Measurements from ENCODE around the gene CD151. TPM values are rescaled to one million over a fixed set of nuclear protein-coding genes. Genes with fewer than 3 reads are reported as not detected.
A peak's percentile ranks its signal among the peaks of the same experiment; 100 is the strongest.

CD151 gene
- total RNA-seq, 1 experiment from 2014 or later, result 190 TPM

DNA sequence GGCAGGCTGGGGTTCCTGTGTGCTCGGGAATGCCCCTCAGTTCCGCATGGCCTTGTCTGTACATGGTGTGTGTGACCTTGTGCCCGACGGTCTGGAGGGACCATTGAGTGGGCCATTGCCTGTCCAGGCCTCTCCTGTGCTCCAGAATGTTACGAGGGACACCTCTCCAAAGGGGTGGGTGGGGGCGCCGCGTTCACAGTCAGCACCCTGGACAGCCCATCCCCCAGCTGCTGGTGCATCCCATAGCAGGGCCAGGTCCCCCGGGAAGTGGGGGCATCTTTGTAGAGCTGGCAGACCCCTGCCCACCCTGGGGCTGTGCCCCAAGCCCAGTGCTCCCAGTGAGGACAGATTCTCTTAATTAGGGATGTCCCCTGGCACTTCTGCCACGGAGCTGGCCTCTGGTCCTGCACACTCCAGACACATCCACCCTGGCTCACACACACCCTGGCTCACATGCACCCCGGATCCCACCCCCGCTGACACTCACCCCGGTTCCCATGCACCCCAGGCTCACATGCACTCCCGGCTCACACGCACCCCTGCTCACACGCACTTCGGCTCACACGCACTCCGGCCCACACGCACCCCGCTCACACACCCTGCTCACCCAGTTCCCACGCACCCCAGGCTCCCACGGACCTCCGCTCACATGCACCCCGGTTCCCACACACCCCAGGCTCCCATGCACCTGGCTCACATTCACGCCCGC, 25.5 kb downstream of the CD151 start:
- H3K4me3 ChIP-seq (ENCODE audit: insufficient read depth, low read depth, low read length), result no peak overlapping the region
- H3K36me3 ChIP-seq (replicated peaks; ENCODE audit: control insufficient read depth, insufficient read depth, low read length), result no peaks in the 10 kb centered on the region
- H3K27me3 ChIP-seq (ENCODE audit: control insufficient read depth, insufficient read depth, low read length), result no peaks in the 10 kb centered on the region
- peak; percentile 69 for DNase-seq

DNA sequence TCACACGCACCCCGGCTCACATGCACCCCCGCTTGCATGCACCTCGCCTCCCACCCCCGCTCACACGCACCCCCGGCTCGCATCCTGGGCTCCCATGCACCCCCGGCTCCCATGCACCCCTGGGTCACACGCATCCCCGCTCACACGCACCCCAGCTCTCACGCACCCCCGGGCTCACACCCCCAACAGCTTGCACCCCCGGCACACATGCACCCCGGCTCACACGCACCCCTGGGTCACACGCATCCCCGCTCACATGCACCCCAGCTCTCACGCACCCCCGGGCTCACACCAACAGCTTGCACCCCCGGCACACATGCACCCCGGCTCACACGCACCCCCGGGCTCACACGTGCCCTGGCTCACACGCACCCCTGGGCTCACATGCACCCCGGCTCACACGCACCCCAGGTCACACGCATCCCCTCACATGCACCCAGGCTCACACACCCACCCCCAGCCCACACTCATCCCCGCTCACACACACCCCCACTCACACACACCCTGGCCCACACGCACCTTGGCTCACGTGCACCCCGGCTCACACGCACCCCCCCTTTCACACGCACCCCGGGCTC, 26.1 kb downstream of the CD151 start:
- Histone ChIP-seq H3K36me3 (replicated peaks; ENCODE audit: control insufficient read depth, insufficient read depth, low read length) (no peaks in the 10 kb centered on the region), H3K27me3 (ENCODE audit: control insufficient read depth, insufficient read depth, low read length) (no peaks in the 10 kb centered on the region), H3K4me3 (ENCODE audit: insufficient read depth, low read depth, low read length) (no peak overlapping the region)
- DNase-seq, result no peak

- Histone ChIP-seq H3K36me3 (replicated peaks; ENCODE audit: control insufficient read depth, insufficient read depth, low read length) (no peaks in the 10 kb centered on the region), H3K27me3 (ENCODE audit: control insufficient read depth, insufficient read depth, low read length) (no peaks in the 10 kb centered on the region), H3K4me3 (ENCODE audit: insufficient read depth, low read depth, low read length) (no peak overlapping the region)
- peak; percentile 74 for DNase-seq
These were observed 26.8 kb downstream of the CD151 start for GRCh38 chr11:859394-860131.

DNA sequence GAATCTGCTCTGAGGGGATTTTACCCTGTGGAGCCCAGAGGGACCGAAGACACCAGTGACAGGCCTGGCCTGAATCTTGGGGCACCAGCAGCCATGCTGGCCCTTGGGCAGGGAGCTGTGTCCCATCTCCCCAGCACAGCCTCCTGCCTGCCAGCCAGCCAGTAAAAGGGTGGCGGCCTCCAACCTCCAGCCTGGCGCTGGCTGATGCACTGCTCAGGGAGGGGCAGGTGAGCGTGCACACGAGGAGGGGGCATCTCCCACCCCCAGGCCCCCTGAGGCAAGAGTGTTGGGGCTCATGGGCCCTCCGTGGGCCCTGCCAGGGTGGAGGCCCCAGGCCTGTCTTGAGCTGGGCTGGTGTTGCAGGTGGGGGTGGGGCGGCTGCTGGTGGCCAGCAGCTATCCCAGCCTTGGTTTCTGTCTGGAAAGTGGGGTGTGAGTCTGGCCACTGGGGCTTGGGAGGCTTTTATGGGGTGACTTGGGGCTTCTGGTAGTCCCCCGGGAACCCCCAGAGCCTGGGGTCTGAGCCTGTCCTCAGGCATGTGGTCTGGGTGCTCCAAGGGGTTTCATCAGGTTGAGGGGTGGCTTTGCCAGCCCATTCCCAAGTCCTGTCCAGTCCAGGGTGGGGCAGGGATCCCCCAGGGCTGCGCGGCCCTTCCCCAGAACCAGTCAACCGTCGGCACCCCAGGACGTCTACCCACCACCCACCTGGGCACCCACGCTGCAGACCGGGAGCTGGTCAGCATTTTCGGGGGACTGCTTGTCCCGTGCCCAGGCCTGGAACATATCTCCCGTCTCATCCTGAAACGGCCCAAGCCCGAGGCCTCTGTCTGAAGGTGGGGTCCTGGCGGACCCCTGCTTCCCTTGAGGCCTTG, 27.7 kb downstream of the CD151 start:
- peak; percentile 67 for DNase-seq
- H3K27me3 ChIP-seq (ENCODE audit: control insufficient read depth, insufficient read depth, low read length), result no peaks in the 10 kb centered on the region
- H3K36me3 ChIP-seq (replicated peaks; ENCODE audit: control insufficient read depth, insufficient read depth, low read length), result no peaks in the 10 kb centered on the region
- no peak overlapping the region for H3K4me3 ChIP-seq (ENCODE audit: insufficient read depth, low read depth, low read length)

GRCh38 chr11:861105-861479, 28.3 kb downstream of the CD151 start:
- Histone ChIP-seq H3K4me3 (ENCODE audit: insufficient read depth, low read depth, low read length) (no peak overlapping the region), H3K27me3 (ENCODE audit: control insufficient read depth, insufficient read depth, low read length) (no peaks in the 10 kb centered on the region), H3K36me3 (replicated peaks; ENCODE audit: control insufficient read depth, insufficient read depth, low read length) (no peaks in the 10 kb centered on the region)
- DNase-seq, result no peak

GRCh38 chr11:862081-862661, 29.4 kb downstream of the CD151 start:
- no peaks in the 10 kb centered on the region for H3K27me3 ChIP-seq (ENCODE audit: control insufficient read depth, insufficient read depth, low read length)
- no peaks in the 10 kb centered on the region for H3K36me3 ChIP-seq (replicated peaks; ENCODE audit: control insufficient read depth, insufficient read depth, low read length)
- H3K4me3 ChIP-seq (ENCODE audit: insufficient read depth, low read depth, low read length), result peak overlapping the region; percentile 23; the same call in 1 of the 2 replicates
- peak; percentile 94 for DNase-seq

- Histone ChIP-seq H3K4me3 (ENCODE audit: insufficient read depth, low read depth, low read length) (peak overlapping the region; percentile 6; the same call in 1 of the 2 replicates), H3K36me3 (replicated peaks; ENCODE audit: control insufficient read depth, insufficient read depth, low read length) (no peaks in the 10 kb centered on the region), H3K27me3 (ENCODE audit: control insufficient read depth, insufficient read depth, low read length) (no peaks in the 10 kb centered on the region)
- DNase-seq, result no peak
These were observed 29.9 kb downstream of the CD151 start for GRCh38 chr11:862696-863022.

DNA sequence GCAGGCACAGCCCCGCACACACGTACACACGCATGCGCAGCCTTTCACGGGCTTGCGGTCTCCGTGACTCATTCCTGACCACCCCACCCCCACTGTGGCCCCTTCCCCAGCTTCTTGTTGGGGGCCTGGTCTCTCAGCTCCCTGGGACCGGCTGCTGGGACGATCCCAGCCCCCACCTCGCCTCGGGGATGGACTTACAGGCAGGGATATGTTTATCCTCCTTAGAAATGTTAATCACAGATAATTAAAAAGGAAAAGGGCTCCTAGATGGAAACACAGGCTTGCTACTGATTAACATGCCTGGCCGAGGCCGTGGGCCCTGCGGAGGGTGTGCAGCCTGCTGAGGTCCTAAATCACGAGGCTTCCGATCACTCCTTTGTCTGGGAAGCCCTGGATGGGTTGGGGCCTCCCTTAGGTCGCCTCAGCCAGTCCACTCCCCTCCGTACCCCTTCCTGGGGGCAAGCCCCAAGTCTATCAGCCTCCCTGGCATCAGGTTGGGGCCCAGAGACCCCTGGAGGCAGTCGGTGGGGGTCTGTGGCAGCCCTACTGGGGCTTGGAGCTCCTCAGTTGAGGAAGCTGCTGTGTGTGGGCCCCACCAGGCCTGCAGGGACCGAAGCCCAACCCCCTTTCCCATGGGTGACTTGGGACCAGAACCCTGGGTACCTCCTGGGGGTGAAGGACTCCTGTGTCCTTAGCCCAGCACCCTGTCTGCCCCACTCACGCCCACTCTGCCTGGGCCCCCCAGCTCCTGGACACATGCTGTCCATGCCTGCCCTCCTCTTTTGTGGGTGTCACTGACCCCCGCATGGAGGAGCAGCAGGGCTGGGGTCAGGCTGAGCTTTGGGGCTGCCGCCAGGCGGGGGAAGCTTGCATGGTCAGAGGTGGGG, 30.5 kb downstream of the CD151 start:
- peak; percentile 85 for DNase-seq
- Histone ChIP-seq H3K36me3 (replicated peaks; ENCODE audit: control insufficient read depth, insufficient read depth, low read length) (no peaks in the 10 kb centered on the region), H3K4me3 (ENCODE audit: insufficient read depth, low read depth, low read length) (no peak overlapping the region), H3K27me3 (ENCODE audit: control insufficient read depth, insufficient read depth, low read length) (no peaks in the 10 kb centered on the region)

- H3K4me3 ChIP-seq (ENCODE audit: insufficient read depth, low read depth, low read length), result no peak overlapping the region
- H3K27me3 ChIP-seq (ENCODE audit: control insufficient read depth, insufficient read depth, low read length), result no peaks in the 10 kb centered on the region
- H3K36me3 ChIP-seq (replicated peaks; ENCODE audit: control insufficient read depth, insufficient read depth, low read length), result no peaks in the 10 kb centered on the region; the same call in 1 of the 2 replicates
- peak; percentile 73 for DNase-seq
These were observed 31.4 kb downstream of the CD151 start for GRCh38 chr11:863910-864827.

DNA sequence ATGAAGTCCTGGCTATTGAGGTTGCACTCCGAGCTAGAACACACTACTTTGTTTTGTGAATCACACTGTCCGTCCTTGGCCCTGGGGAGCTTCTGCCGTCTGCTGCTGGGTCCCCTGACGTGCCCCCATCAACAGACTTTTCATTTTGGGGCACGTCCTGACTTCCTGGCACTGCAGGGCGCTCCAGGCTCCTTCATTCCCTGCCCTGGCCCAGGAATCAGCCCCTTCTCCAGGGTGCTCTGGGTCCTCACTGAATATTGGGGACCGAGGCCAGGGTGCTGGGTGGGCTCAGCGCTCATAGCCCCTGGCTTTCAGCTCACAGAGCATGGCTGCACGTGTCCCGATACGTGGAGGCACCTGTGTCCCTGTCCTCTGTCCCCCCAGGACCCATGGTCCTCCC, 32.1 kb downstream of the CD151 start:
- Histone ChIP-seq H3K4me3 (ENCODE audit: insufficient read depth, low read depth, low read length) (no peak overlapping the region), H3K36me3 (replicated peaks; ENCODE audit: control insufficient read depth, insufficient read depth, low read length) (no peaks in the 10 kb centered on the region; the same call in 1 of the 2 replicates), H3K27me3 (ENCODE audit: control insufficient read depth, insufficient read depth, low read length) (no peaks in the 10 kb centered on the region)
- DNase-seq, result no peak

- H3K36me3 ChIP-seq (replicated peaks; ENCODE audit: control insufficient read depth, insufficient read depth, low read length), result no peaks in the 10 kb centered on the region; the same call in 1 of the 2 replicates
- no peaks in the 10 kb centered on the region for H3K27me3 ChIP-seq (ENCODE audit: control insufficient read depth, insufficient read depth, low read length)
- DNase-seq, result peak; percentile 68
- no peak overlapping the region for H3K4me3 ChIP-seq (ENCODE audit: insufficient read depth, low read depth, low read length)
These were observed 33.0 kb downstream of the CD151 start for GRCh38 chr11:865462-866430.

- no peak overlapping the region for H3K4me3 ChIP-seq (ENCODE audit: insufficient read depth, low read depth, low read length)
- no peaks in the 10 kb centered on the region; the same call in 1 of the 2 replicates for H3K36me3 ChIP-seq (replicated peaks; ENCODE audit: control insufficient read depth, insufficient read depth, low read length)
- no peaks in the 10 kb centered on the region for H3K27me3 ChIP-seq (ENCODE audit: control insufficient read depth, insufficient read depth, low read length)
- DNase-seq, result peak; percentile 74
These were observed 33.7 kb downstream of the CD151 start for GRCh38 chr11:866481-866880.
